DMS79 treated with DMSO at 0.1 percent for 48 hours (cell line): ENCODE data around the gene NDUFV3.
"Not testable (repeated sequence)": the region's sequence is repeated elsewhere in the genome, so short reads cannot be mapped to it uniquely, and the experiment has no call there.

ENCODE experiments used
- DNase-seq: peaks from one replicate; lab custom pipeline; 2025; lab: John Stamatoyannopoulos, UW

NDUFV3 gene

DNA sequence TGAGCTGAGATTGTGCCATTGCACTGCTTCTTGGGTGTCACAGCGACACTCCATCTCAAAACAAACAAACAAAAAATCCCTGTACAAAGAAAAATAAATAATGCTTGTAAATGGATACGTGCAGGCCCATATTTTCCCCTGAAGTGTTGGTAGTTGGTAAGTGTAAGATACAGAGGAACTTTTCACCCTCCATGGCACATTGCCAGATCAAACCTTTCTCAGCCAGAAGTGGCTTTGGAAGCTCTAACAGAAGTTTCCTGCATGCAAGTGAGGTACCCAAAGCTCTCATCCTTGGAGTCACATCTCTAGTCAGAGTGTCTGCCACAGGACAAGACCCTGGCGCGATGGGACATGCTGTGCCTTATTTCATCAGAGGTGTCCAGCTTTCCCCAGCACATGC, 7.3 kb downstream of the NDUFV3 start:
- no peak for DNase-seq

DNA sequence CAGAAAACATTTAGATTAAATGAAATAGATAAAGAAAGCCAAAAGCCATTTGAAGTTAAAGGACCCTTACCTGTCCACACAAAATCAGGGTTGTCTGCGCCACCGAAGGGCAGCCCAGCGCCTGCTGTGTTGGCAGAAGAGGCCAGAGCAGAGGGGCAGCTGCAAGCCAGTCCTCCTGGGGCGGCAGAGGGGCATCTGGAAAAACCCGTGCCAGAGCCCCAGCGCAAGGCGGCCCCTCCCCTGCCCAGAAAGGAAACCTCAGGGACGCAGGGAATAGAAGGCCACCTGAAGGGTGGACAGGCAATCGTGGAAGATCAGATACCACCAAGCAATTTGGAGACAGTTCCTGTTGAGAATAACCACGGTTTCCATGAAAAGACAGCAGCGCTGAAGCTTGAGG, 10.7 kb downstream of the NDUFV3 start:
- no peak for DNase-seq

DNA sequence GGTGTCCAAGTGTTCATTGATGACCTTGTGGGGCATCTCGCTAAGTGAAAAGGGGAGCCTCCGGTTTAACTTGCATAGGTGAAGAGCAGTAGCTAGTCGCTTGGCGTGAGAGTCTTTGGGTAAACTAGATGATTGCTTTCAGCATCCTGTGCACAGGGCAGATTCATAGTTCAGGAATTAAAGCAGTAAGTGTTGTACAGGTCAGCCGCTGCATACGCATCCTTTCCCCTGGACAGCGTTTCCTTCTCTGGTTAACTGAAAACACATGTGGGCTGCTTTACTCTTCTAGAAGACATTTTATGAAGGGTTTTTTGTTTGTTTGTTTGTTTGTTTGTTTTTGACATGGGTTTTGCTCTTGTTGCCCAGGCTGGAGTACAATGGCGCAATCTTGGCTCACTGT, 12.1 kb downstream of the NDUFV3 start:
- DNase-seq = no peak

DNA sequence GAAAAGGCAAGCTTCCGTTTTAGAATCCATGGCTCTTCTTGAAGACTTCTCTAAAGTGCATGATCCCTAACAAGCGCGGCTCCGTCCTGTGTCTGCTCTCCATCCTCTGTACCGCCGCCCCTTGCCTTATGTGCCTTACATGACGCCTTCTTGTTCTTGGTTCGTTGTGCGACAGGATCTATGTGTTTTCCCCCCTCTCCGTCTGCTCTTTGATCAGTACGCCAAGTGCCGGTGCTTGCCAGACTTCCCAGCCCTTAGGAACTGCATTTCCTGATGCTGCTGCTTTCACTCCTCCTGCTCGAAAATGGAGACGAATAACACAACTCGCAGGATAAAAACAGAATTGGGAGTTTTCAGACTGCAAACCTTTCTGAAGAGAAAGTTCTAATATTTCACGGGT, 13.1 kb downstream of the NDUFV3 start:
- no peak for DNase-seq

DNA sequence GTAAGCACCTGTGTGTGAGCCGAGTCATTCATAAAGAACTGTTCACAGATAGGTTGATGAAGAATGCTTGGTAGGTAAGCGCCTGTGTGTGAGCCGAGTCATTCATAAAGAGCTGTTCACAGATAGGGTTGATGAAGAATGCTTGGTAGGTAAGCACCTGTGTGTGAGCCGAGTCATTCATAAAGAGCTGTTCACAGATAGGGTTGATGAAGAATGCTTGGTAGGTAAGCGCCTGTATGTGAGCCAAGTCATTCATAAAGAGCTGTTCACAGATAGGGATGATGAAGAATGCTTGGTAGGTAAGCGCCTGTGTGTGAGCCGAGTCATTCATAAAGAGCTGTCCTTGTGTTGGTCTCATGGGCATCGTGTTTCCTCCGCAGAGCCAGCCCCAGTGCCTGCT, 15.4 kb downstream of the NDUFV3 start:
- DNase-seq = not testable (repeated sequence)

DNA sequence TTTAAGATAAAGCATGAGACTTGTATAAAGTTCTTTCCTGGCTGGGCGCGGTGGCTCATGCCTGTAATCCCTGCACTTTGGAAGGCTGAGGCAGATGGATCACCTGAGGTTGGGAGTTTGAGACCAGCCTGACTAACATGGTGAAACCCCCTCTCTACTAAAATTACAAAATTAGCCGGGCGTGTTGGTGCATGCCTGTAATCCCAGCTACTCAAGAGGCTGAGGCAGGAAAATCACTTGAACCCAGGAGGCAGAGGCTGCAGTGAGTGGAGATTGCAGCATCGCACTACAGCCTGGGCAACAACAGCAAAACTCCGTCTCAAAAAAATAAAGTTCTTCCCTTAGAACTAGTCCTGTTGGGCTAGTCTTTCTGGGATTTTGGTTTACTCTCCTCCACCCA, 18.8 kb downstream of the NDUFV3 start:
- DNase-seq = not testable (repeated sequence)

DNA sequence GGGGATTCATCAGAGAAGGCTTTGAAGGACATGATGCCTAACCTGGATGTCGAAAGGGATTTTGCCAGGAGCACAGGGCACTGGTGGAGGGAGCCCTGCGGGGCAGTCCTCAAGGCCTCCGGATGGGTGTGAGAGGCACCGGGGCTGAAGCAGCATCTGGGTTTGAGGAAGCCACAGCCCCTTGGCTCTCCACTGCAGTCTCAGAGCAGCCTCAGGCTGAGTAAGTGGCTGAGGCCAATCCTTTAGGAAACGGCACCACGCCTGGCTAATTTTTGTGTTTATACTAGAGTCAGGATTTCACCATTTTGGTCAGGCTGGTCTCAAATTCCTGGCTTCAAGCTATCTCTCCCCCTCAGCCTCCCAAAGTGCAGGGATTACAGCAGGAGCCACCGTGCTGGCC, 20.4 kb downstream of the NDUFV3 start:
- DNase-seq = no peak

DNA sequence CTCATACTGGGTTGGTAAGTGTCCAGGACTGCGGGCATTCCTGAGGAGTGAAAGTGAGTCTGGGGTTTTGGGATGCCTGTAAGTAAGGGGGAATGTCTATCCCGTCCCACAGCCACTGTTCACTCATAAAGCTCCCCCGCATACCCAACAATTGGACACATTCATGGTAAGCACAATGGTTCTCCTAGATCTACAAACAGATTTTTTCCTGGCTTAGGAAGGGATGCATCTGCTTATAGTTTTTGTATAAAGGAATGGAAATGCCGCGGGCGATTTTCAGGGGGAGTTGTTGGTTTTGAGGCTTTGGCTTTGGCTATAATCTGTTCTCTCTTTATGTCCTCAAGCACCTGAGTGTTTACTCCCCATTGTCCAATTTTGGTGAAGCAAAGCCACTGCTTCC, 25.2 kb downstream of the NDUFV3 start:
- DNase-seq = peak; percentile 29

DNA sequence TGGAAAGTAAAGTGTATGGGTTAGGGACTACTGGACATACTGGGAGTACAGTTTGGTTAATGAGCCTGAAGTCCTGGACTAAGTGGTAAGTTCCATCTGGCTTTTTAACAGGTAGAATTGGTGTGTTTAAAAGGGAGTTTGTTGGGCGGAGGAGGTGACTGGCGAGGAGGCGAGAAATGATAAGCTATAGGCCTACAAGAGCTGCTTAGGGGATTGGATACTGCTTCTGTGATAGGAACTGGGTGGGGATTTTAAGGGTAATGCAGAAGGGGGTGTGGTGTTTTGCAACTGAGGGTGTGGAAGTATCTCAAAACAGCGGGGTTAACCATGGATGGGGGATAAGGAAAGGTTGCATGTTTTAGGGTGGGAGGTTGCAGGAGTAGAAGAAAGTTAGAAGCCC, 28.8 kb downstream of the NDUFV3 start:
- DNase-seq = no peak

DNA sequence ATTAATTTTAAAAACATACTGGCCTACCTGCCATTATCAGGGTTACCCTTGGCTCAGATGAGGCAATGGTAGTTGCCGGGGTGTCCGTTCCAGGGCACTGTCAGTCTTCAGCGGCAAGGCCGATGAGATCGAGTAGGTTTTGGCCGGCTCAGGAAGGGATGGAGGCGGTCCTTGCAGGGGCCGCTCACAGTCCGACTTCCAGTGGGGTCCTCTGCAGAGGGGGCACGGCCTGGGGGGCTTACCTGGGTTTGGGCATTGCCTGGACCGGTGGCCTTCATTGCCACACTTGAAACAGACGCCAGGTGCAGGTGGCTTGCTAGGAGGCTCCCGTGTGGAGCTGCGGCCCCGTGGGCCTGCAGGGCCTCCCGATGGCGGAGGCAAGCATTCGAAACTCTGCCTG, 29.8 kb downstream of the NDUFV3 start:
- no peak for DNase-seq

DNA sequence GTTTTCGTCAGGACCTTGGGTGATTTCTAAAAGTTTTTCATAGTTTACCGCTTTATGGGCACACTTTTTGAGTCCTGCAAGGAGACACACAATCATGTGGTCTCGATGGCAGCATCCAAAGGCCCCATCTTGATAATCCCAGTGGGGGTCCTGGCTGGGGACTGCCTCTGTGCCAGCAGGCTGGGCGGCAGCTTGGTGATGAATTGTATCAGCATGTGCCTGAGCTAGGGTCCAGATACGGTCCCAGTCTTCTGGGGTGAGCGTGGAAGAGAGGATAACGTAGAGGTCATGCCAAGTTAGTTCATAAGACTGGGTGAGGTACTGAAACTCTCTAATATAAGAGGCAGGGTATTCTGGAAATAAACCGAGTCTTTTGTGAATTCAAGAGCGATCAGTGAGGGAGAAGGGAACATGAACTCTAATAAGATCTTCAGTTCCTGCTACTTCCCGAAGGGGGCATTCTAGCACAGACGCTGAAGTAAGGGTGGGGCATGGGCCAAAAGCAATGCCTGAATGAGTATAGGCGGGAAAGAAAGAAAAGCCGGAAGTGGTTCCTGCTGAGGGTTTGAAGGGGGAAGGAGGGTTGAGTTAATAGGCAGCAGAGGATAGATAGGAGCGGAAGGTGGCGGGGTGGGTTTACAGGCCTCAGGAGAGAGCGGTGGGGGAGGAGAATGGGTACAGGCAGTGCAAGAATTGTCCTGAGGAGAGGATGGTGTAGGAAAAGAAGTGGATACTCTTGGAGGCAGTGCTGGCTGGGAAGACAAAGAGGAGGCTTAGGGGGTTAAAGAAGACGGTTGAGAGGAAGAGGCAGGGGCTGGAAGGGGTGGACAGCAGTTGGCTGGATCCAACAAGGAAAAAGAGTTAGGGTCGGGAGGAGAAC, 30.7 kb downstream of the NDUFV3 start:
- peak; percentile 97 for DNase-seq

DNA sequence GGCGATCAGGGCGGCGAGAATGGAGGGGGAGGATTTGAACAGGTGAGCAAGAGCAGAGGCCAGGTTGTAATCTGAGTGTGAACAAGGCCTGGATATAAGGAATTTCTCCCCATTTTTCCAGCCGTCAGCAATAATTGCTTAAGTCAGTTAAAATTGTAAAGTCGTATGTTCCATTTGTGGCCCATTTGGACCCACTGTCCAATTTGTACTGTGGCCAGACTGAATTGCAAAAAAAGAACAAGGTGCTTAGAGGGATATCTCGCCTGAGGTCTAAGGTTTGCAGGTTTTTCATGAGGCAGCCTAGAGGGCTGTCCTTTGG, 31.3 kb downstream of the NDUFV3 start:
- no peak for DNase-seq

DNA sequence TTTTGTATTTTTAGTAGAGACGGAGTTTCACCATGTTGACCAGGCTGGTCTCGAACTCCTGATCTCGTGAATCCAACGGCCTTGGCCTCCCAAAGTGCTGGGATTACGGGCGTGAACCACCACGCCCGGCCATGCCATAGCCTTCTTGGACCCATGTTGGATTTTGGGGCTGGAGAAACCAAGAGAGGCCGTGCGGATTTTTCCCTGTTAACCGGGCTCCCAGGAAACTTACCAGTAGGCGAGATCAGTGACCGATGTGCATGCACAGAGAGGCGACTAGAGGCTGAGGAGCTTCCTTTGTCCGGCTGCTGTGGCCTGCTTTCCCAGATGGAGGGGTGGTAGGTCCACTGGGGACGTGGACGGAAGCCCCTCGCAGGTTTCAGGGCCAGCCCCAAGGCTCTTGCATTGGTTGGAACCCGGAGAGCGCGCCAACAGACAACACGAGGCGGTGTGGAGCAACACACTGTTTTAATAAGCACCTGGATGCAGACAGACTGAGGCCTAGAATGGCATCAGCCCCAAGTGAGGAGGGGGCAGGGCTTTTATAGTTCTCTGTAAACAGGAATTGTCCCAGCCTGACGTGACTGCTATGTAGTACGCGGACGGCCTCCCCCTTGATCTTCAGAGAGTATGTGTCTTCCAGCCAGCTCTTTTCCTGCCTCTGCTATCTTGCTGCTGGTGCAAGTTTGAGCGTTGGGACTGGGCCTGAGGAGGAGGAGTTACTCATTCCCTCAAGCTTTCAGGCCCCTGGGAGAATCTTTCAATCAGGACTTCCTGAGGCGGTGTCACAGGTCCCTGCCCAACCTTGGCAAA, 32.2 kb downstream of the NDUFV3 start, which contains the start of gene ERVH48-1:
ERVH48-1 (minus strand) TSS at position 517 of the 813 bp plus-strand sequence. CDS start 6,624 bp downstream, outside the sequence.
- DNase-seq = no peak

DNA sequence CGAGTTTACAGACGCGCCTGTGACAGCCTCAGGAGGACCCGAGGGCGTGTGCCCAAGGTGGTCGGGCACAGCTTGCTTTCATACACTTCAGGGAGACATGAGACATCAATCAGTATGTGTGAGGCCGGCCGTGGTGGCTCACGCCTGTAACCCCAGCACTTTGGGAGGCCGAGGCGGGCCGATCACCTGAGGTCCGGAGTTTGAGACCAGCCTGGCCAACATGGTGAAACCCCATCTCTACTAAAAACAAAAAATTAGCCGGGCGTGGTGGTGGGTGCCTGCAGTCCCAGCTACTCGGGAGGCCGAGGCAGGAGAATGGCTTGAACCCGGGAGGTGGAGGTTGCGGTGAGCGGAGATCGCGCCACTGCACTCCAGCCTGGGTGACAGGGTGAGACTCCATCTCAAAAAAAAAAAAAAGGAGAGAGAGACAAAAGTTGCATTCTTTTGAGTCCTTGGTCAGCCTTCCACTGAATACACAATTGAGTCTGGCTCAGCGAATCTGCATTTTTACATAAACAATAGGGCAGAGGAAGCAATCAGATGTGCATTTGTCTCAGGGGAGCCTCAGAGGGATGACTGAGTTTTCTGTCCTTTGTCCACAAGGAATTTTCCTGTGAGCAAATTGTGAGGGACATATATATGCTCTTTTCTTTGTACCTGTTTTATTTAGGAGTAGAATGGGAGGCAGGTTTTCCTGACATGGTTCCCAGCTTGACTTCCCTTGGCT, 34.5 kb downstream of the NDUFV3 start:
- not testable (repeated sequence) for DNase-seq

DNA sequence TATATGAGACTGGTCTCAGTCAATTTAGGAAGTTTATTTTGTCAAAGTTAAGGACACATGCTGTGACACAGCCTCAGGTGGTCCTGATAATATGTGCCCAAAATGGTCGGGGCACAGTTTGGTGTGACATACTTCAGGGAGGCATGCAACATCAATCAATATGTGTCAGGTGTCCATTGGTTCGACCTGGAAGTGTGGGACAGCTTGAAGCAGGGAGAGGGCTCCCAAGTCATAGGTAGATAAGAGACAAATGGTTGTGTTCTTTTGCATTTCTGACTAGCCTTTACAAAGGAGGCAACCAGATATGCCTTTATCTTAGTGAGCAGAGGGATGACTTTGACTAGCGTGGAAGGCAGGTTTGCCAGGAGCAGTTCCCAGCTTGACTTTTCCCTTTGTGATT, 36.9 kb downstream of the NDUFV3 start:
- DNase-seq = no peak

DNA sequence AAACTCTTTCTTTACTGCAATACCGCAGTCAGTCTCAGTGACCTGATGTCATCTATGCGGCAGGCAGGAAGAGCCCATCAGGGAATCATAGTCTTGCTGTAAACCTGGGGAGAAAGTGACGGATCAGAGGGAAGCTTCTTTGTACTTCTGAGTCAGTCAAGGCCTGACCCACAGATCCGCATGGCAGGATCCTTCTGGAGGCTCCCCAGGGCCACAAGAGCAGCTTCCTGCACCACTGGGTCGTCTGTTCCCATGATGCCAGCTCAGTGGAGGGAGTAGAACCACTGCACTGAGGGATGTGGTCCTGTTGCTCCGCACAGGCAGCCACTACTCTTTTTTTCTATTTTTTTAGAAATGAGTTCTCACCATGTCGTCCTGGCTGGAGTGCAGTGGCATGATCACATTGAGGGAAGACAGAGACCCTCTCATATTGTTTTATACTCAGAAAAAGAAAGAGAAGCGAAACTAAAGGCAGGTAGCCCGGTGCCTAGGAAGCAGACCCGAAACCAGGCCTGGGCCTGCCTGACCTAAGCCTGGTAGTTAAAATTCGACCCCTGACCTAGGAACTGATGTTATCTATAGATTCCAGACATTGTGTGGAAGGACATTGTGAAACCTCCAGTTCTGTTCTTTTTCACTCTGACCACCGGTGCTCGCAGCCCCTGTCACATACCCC, 38.6 kb downstream of the NDUFV3 start:
- DNase-seq = no peak

DNA sequence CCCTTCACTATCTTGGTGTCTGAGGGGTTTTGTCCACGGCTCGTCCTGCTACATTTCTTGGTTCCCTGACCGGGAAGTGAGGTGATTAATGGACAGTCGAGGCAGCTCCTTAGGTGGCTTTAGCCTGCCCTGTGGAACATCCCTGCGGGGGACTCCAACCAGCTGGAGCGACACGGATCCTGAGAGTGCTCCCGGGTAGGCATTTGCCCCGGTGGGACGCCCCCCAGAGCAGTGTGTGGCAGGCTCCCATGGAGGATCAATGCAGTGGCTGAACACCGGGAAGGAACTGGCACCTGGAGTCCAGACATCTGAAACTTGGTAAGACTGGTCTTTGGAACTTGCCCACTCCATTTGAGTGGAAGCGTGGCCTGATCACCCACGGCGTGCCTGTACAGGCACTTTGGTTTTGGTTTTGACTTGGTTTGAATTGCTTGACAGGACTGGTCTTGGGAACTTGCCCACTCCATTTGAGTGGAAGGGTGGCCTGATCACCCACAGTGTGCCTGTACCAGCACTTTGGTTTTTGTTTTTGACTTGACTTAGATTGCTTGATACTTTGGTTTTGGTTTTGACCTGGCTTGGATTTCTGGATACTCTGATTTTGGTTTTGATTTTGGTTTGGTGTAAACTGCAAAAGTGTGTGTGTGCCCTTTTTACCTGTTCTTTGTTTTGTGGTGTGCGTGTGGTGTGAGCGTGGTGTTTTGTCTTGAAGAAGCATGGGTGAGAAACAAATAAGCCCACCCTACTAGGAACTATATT, 39.4 kb downstream of the NDUFV3 start:
- DNase-seq = not testable (repeated sequence)

DNA sequence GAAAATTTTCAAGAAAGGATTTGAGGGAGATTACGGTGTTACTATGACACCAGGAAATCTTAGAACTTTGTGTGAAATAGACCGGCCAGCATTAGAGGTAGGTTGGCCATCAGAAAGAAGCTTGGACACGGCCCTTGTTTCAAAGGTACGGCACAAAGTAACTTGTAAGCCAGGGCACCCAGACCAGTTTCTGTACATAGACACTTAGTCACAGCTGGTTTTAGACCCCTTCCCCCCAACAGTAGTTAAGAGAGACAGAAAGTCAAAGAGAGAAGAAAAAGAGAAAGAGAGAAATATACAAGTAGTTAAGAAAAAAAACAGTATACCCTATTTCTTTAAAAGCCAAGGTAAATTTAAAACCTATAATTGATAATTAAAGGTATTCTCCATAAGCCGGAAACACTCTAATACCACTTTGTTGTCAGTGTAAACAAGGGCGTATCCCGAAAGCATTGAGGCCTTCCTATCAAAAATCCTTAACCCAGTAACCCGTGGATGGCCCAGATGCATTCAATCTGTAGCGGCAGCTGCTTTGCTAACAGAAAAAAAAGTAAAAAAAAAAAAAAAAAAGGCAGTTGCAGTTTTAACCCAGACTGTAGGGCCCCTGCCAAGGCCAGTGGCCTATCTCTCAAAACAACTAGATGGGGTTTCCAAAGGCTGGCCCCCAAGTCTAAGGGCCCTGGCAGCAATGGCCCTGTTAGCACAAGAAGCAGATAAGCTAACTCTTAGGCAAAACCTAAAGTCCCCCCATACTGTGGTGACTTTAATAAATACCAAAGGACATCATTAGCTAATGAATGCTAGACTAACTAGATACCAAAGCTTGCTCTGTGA, 40.2 kb downstream of the NDUFV3 start:
- not testable (repeated sequence) for DNase-seq

DNA sequence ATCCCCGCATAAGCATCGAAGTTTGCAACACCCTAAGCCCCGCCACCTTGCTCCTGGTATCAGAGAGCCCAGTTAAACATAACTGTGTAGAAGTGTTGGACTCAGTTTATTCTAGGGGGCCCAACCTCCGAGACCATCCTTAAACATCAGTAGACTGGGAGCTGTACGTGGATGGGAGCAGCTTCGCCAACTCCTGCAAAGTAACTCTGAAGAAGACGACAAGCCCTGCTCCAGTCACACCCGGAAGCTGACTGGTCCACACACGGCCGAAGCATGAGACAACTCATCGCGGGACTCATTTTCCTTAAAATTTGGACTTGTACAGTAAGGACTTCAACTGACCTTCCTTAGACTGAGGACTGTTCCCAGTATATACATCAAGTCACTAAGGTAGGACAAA, 40.9 kb downstream of the NDUFV3 start:
- not testable (repeated sequence) for DNase-seq

DNA sequence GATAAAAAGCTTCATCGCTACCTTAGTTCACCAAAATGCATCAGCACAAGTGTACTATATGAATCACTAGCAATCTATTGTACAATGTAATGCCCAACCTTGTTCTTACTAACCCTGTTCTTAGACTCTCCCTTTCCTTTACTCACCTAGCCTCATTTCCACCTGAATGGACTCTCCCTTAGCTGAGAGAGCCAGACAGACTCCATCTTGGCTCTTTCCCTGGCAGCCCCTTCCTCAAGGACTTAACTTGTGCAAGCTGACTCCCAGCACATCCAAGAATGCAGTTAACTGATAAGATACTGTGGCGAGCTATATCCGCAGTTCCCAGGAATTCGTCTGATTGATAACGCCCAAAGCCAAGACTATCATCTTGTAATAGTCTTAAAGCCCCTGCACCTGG, 43.3 kb downstream of the NDUFV3 start:
- DNase-seq = not testable (repeated sequence)
